Neural crest cell (in vitro differentiated cells): ENCODE results near the gene CHST13. TPM values are rescaled to one million over a fixed set of nuclear protein-coding genes. Genes with fewer than 3 reads are reported as not detected.

ENCODE experiments used
- DNase-seq: peaks from one replicate; pipeline ENCODE4 v3.0.0; 2021; ENCODE audit warnings: low read depth, mixed read lengths, low spot score
- H3K27ac Mint-ChIP-seq: one replicate; pipeline ENCODE4 v1.8.0; 2021; ENCODE audit warnings: mild to moderate bottlenecking, mixed read lengths; ENCODE audit not compliant: unreplicated experiment
- H3K27me3 Mint-ChIP-seq: 2 replicates; pipeline ENCODE4 v1.8.0; 2021; ENCODE audit warnings: low read depth, mild to moderate bottlenecking, mixed read lengths
- H3K36me3 Mint-ChIP-seq: 2 replicates; pipeline ENCODE4 v1.8.0; 2021; ENCODE audit warnings: low read depth, mild to moderate bottlenecking, mixed read lengths
- H3K4me1 Mint-ChIP-seq: 2 replicates; pipeline ENCODE4 v1.8.0; 2021; ENCODE audit warnings: mixed read lengths
- H3K4me3 Mint-ChIP-seq: one replicate; pipeline ENCODE4 v1.8.0; 2021; ENCODE audit warnings: mild to moderate bottlenecking, mixed read lengths
- H3K9me3 Mint-ChIP-seq: 2 replicates; pipeline ENCODE4 v1.8.0; 2021; ENCODE audit warnings: mixed read lengths
- total RNA-seq: library from RNA; stranded (reverse); gene quantifications from 2 replicates; pipeline ENCODE4 v1.2.1, GENCODE V29; 2021
- TF ChIP-seq, protein P1 (sequence below): fragments of 200-600 bp; sonication (generic); conservative IDR thresholded peaks from 2 replicates; pipeline ENCODE4 v1.5.0; 2021; ENCODE audit warnings: antibody characterized with exemption, mild to moderate bottlenecking

Gene CHST13
- total RNA-seq, 1 donor from 2014 or later = 0.19 TPM

DNA sequence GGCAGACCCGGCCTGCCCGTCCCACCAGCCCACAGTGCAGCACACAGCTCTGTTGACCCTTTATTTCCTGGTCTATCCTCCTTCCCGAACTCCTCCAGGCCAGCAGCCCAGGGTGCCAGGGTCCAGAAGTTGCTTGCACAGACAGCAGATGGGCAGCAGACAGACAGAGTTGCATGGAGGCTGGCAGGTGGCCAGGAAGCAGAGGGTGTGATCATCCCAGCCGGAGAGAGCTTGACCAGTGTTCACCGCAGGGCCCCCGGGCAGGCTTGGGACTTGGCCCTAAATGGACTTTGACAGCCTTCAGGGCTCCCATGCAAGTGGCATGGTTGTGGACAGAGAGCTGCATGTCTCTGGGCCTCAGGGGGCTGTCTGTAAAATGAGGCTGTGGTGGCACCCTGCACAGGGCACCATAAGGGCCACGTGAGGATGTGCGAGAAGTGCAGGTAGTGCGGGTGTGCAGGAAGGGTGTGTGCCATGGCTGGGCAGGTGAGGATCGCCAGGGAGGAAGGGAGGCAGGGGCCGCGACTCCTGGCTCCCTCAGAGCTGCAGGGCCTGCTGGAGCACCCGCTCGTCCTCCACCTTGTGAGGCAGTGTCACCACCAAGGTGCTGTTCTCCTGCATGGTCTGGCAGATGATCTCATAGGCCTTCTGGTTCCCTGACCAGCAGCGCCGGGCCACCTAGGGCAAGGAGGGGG is 42.0 kb upstream of the CHST13 start:
- TF ChIP-seq, protein P1, sequence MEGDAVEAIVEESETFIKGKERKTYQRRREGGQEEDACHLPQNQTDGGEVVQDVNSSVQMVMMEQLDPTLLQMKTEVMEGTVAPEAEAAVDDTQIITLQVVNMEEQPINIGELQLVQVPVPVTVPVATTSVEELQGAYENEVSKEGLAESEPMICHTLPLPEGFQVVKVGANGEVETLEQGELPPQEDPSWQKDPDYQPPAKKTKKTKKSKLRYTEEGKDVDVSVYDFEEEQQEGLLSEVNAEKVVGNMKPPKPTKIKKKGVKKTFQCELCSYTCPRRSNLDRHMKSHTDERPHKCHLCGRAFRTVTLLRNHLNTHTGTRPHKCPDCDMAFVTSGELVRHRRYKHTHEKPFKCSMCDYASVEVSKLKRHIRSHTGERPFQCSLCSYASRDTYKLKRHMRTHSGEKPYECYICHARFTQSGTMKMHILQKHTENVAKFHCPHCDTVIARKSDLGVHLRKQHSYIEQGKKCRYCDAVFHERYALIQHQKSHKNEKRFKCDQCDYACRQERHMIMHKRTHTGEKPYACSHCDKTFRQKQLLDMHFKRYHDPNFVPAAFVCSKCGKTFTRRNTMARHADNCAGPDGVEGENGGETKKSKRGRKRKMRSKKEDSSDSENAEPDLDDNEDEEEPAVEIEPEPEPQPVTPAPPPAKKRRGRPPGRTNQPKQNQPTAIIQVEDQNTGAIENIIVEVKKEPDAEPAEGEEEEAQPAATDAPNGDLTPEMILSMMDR = no peak
- Mint-ChIP-seq H3K9me3 (no peaks in the 10 kb centered on the region), H3K36me3 (no peaks in the 10 kb centered on the region), H3K4me3 (no peak overlapping the region), H3K27me3 (no peaks in the 10 kb centered on the region), H3K27ac (no peak overlapping the region), H3K4me1 (peaks cover 2% of the 10 kb centered on the region)
- DNase-seq = no peak

DNA sequence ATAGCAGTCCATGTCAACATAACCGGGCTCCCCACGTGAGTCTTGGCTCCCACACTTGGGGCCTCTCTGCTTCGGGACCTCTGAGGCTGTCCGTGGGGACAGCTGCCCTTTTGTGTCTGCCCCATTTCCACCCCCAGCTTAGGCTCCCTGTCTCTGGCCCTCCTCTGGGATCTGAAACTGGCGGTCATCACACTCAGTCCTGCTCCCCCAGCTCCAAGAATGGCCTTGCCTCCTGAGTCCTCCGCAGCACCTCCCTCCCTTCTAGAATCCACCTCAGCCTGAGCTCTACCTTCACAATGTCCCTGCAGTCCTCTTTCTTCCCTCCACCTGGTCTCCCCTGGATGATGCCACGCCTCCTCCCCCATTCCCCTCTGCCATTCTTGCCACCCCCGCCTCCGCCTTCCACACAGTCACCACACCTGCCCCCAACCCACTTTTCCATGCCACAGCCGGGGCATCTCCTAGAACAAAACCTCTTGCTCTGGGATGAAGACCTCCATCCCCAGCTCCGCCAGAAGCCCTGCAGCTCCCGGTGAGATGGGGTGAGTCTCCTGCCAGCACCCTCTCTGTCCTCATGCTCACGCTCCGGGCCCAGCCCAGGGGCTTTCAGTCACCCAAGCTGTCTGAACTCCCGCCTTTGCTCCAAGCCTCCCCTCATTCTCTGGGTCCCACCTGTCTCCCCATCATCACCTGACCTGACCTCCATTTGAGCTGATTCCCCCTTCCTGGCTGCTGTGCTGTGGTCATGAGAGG is 41.3 kb upstream of the CHST13 start:
- DNase-seq = no peak
- H3K27ac Mint-ChIP-seq = no peak overlapping the region
- H3K9me3 Mint-ChIP-seq = no peaks in the 10 kb centered on the region
- TF ChIP-seq, protein P1 = no peak
- H3K4me3 Mint-ChIP-seq = no peak overlapping the region
- peaks cover 3% of the 10 kb centered on the region for H3K4me1 Mint-ChIP-seq
- no peaks in the 10 kb centered on the region for H3K36me3 Mint-ChIP-seq
- no peaks in the 10 kb centered on the region for H3K27me3 Mint-ChIP-seq

DNA sequence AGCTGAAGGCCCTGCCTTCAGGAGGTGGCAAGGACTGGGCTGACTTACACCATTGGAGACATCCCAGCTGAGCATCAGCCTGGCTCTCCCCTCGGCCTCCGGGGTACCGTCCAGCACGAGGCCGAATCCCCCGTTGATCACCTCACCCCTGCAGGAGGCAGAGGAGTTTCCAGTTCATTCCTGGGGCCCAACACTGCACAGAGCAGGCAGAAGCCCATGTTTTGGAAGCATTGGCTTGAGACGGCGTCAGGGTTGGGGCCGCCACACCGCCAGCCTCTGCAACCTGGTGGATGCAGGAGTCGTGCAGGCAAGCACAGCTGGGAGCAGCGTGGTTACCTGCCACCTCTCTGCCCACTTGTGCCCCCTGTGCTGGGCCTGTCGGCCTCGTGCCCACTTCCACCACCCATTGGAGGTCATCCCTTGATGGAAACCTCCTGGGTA is 40.6 kb upstream of the CHST13 start:
- Mint-ChIP-seq H3K9me3 (no peaks in the 10 kb centered on the region), H3K27ac (no peak overlapping the region), H3K4me3 (no peak overlapping the region), H3K27me3 (no peaks in the 10 kb centered on the region), H3K36me3 (no peaks in the 10 kb centered on the region), H3K4me1 (peaks cover 5% of the 10 kb centered on the region)
- no peak for DNase-seq
- TF ChIP-seq, protein P1 = no peak

DNA sequence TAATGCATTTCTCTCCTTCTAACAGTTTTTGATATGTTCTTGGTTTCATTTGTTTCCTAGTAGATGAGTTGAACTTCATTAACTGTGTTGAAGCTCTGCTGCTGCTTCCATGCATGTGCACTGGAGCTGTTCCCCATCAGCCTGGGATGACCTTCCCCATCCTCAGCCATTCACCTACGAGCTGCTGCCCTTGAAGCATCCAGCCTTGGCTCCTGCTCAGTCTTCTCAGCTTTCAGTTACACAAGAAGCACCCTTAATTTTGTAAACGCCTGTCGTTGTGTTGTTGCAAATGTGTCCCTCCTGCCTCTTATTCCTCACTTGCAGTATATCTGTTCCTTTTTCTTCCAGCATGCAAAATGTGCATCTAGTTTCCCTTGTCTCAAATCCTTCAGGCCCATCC is 39.8 kb upstream of the CHST13 start:
- no peak for DNase-seq
- Mint-ChIP-seq H3K4me1 (peaks cover 6% of the 10 kb centered on the region), H3K9me3 (no peaks in the 10 kb centered on the region), H3K27me3 (no peaks in the 10 kb centered on the region), H3K36me3 (no peaks in the 10 kb centered on the region), H3K27ac (no peak overlapping the region), H3K4me3 (peak overlapping the region; percentile 7)
- TF ChIP-seq, protein P1 = no peak

DNA sequence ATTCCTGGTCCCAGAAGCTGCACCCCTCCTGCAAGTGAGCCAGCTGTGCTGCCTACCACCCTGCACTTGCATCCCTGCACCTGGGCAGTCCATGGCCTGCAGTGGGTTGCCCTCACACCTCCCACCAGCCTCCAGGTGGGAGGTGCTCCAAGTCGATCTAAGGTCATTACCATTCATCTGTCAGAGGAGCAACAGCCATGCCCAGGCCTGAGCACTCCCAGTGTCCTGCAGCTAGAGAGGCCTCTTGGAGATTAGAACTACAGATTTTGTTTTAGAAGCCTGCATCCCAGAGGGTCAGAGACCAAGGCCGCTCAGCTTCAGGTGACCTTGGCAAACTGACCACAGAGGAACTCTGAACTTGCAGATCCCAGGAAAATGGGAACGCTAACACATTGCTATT is 39.3 kb upstream of the CHST13 start:
- peaks cover 10% of the 10 kb centered on the region for H3K4me1 Mint-ChIP-seq
- no peak overlapping the region for H3K27ac Mint-ChIP-seq
- TF ChIP-seq, protein P1 = no peak
- H3K36me3 Mint-ChIP-seq = no peaks in the 10 kb centered on the region
- H3K9me3 Mint-ChIP-seq = no peaks in the 10 kb centered on the region
- H3K4me3 Mint-ChIP-seq = no peak overlapping the region
- no peaks in the 10 kb centered on the region for H3K27me3 Mint-ChIP-seq
- DNase-seq = no peak
